SK-N-SH (cell line): ENCODE data around the gene GALNT11. TPM values are rescaled to one million over a fixed set of nuclear protein-coding genes. Genes with fewer than 3 reads are reported as not detected.

Source experiments
- CTCF ChIA-PET: fragments of 300-600, 350-600 bp; formaldehyde crosslinking; extraction: SDS; loops from one replicate; lab custom pipeline; 2021; lab: Yijun Ruan, JAX
- POLR2A ChIA-PET: fragments of 350-600 bp; sonication (Branson Sonifier 250); formaldehyde crosslinking; extraction: SDS; loops from one replicate; lab custom pipeline; 2020; ENCODE audit warnings: antibody characterized with exemption, inconsistent platforms; lab: Yijun Ruan, JAX
- DNase-seq: peaks from one replicate; pipeline ENCODE4 v3.0.0; 2012
- H2AFZ ChIP-seq: fragments of 200-600 bp; sonication (generic); 2 replicates; pipeline ENCODE4 v1.8.1; 2016; ENCODE audit warnings: antibody characterized with exemption, mild to moderate bottlenecking, low read depth
- H3F3A ChIP-seq: fragments of 200-600 bp; sonication (generic); replicated peaks from 2 replicates; pipeline ENCODE3; 2016; ENCODE audit warnings: antibody characterized with exemption, mild to moderate bottlenecking; ENCODE audit not compliant: insufficient read depth
- H3K27ac ChIP-seq, 2 experiments: fragments of 200-500 bp in 1 of 2; fragments of 200-600 bp in 1 of 2; sonication (Bioruptor generic) in 1 of 2; sonication (generic), shearing (Covaris generic) in 1 of 2; 2 replicates each; pipeline versions ENCODE4 v1.5.1 to v1.6.1; 2014 to 2016; ENCODE audit warnings: low read depth in 2 of 2, inconsistent platforms in 1 of 2, low read length in 1 of 2, mild to moderate bottlenecking in 1 of 2, mixed read lengths in 1 of 2
- H3K27me3 ChIP-seq: fragments of 200-600 bp; sonication (generic), shearing (Covaris generic); 2 replicates; pipeline ENCODE4 v1.6.1; 2016; ENCODE audit warnings: mixed run types; ENCODE audit not compliant: insufficient read depth
- H3K36me3 ChIP-seq, 2 experiments: fragments of 200-500 bp in 1 of 2; fragments of 200-600 bp in 1 of 2; sonication (Bioruptor generic) in 1 of 2; sonication (generic) in 1 of 2; replicated peaks in 1 of 2; 2 replicates each; pipeline versions ENCODE3 to v1.5.1; 2014 to 2016; ENCODE audit warnings: low read length in 1 of 2, mild to moderate bottlenecking in 1 of 2; ENCODE audit not compliant: insufficient read depth in 2 of 2, control insufficient read depth in 1 of 2
- H3K4me1 ChIP-seq, 2 experiments: fragments of 200-500 bp in 1 of 2; fragments of 200-600 bp in 1 of 2; sonication (Bioruptor generic) in 1 of 2; sonication (generic), shearing (Covaris generic) in 1 of 2; 2 replicates each; pipeline versions ENCODE4 v1.5.1 to v1.6.1; 2014 to 2016; ENCODE audit warnings: low read depth in 1 of 2, low read length in 1 of 2, mixed run types in 1 of 2; ENCODE audit not compliant: insufficient read depth in 2 of 2, control insufficient read depth in 1 of 2
- H3K4me2 ChIP-seq: fragments of 200-600 bp; sonication (generic), shearing (Covaris generic); 2 replicates; pipeline ENCODE4 v1.6.1; 2017; ENCODE audit warnings: mixed run types
- H3K4me3 ChIP-seq, 2 experiments: fragments of 200-500 bp in 1 of 2; fragments of 200-600 bp in 1 of 2; sonication (Bioruptor generic) in 1 of 2; sonication (generic), shearing (Covaris generic) in 1 of 2; 2 replicates each; pipeline versions ENCODE4 v1.5.1 to v1.8.1; 2014 to 2016; ENCODE audit warnings: low read depth in 2 of 2, inconsistent platforms in 1 of 2, low read length in 1 of 2, mild to moderate bottlenecking in 1 of 2, mixed read lengths in 1 of 2, moderate library complexity in 1 of 2
- H3K79me2 ChIP-seq: fragments of 200-600 bp; sonication (generic); 2 replicates; pipeline ENCODE4 v1.8.1; 2017; ENCODE audit warnings: mild to moderate bottlenecking; ENCODE audit not compliant: insufficient read depth
- H3K9ac ChIP-seq: fragments of 200-600 bp; sonication (generic); 2 replicates; pipeline ENCODE4 v1.6.1; 2017; ENCODE audit warnings: mixed run types
- H3K9me2 ChIP-seq: fragments of 200-600 bp; sonication (generic); 2 replicates; pipeline ENCODE4 v1.6.1; 2017; ENCODE audit warnings: mixed run types
- H3K9me3 ChIP-seq: fragments of 200-600 bp; sonication (generic); 2 replicates; pipeline ENCODE4 v1.6.1; 2017; ENCODE audit warnings: mixed run types, mild to moderate bottlenecking, moderate library complexity
- H4K20me1 ChIP-seq: fragments of 200-600 bp; sonication (generic); 2 replicates; pipeline ENCODE4 v1.6.1; 2017; ENCODE audit warnings: mild to moderate bottlenecking, mixed run types; ENCODE audit not compliant: insufficient read depth
- CHD2 ChIP-seq: fragments of 150-350 bp; IDR thresholded peaks from 2 replicates; pipeline ENCODE4 v1.6.1; 2018; ENCODE audit warnings: low read length; ENCODE audit not compliant: partially characterized antibody
- ELF1 ChIP-seq: IDR thresholded peaks from 2 replicates; pipeline ENCODE4 v1.4.0; 2012
- EP300 ChIP-seq, 2 experiments: IDR thresholded peaks; 2 replicates each; pipeline versions ENCODE4 v1.4.0 to v1.6.1; 2012; ENCODE audit warnings: borderline replicate concordance in 1 of 2, low read depth in 1 of 2, low read length in 1 of 2
- JUND ChIP-seq: IDR thresholded peaks from 2 replicates; pipeline ENCODE4 v1.4.0; 2012
- MEF2A ChIP-seq: IDR thresholded peaks from 2 replicates; pipeline ENCODE4 v1.4.0; 2012; ENCODE audit warnings: low read depth, borderline replicate concordance
- MXI1 ChIP-seq: IDR thresholded peaks from 2 replicates; pipeline ENCODE4 v1.6.1; 2012; ENCODE audit warnings: mild to moderate bottlenecking, low read depth, low read length, improper control_type of control experiment
- RCOR1 ChIP-seq: fragments of 150-350 bp; IDR thresholded peaks from 2 replicates; pipeline ENCODE4 v1.6.1; 2017; ENCODE audit warnings: antibody characterized with exemption, low read length
- REST ChIP-seq: IDR thresholded peaks from 2 replicates; pipeline ENCODE4 v1.6.1; 2012; ENCODE audit warnings: mild to moderate bottlenecking, low read depth, low read length, moderate library complexity
- TCF12 ChIP-seq: IDR thresholded peaks from 2 replicates; pipeline ENCODE4 v1.4.0; 2012
- YY1 ChIP-seq: IDR thresholded peaks from 2 replicates; pipeline ENCODE4 v1.4.0; 2012; ENCODE audit warnings: low read depth, mild to moderate bottlenecking
- WGBS: methylation state at CpG from one replicate; pipeline ENCODE4 v1.1.6; 2017; ENCODE audit warnings: low lambda C conversion rate; 5-methylcytosine and 5-hydroxymethylcytosine counted together
- polyA plus RNA-seq, 3 experiments: library from polyadenylated mRNA; depleted of rRNA; stranded (reverse); fragments of >200 nt; gene quantifications; 2 replicates each; pipeline ENCODE4 v1.2.3, GENCODE V29; 2012
- TF ChIP-seq, protein P1 (sequence below): fragments of 150-350 bp; IDR thresholded peaks from 2 replicates; pipeline ENCODE4 v1.6.1; 2016; ENCODE audit warnings: mild to moderate bottlenecking, low read depth, low read length
- TF ChIP-seq, protein P2 (sequence below): fragments of 200-600 bp; sonication (generic); IDR thresholded peaks from 2 replicates; pipeline ENCODE4 v1.6.1; 2017; ENCODE audit warnings: antibody characterized with exemption, mild to moderate bottlenecking, moderate library complexity

GALNT11 gene
- polyA plus RNA-seq, 1 of the 3 experiments (the other 2 are of a cell fraction) = 70.0 TPM

- H3K4me1 ChIP-seq = peaks cover 0 to 3% of the 10 kb centered on the region in 2 experiments; a peak in 2 of 4 replicates
- no peak overlapping the region for H3K27ac ChIP-seq
- H3K36me3 ChIP-seq = no peaks in the 10 kb centered on the region
- no peaks in the 10 kb centered on the region; the same call in 1 of the 2 replicates for H3K27me3 ChIP-seq
- no peak overlapping the region for H3K4me3 ChIP-seq
- WGBS = 70% methylated on average over 14 of the region's 14 CpGs
- CTCF ChIA-PET = interaction anchor here (1.1 kb wide), 1 partner anchor 211 kb away, joined by 3 read pairs; no protein-coding TSS in a partner anchor
- H4K20me1 ChIP-seq = no peaks in the 10 kb centered on the region
- H3K9me2 ChIP-seq = no peaks in the 10 kb centered on the region
- no peak overlapping the region for H3K9ac ChIP-seq
- H3K79me2 ChIP-seq = no peaks in the 10 kb centered on the region
- no peak overlapping the region for H2AFZ ChIP-seq
- TF ChIP-seq MXI1 (no peak), CHD2 (no peak), REST (no peak), JUND (no peak), MEF2A (no peak), RCOR1 (no peak), ELF1 (no peak)
- TF ChIP-seq, protein P1, sequence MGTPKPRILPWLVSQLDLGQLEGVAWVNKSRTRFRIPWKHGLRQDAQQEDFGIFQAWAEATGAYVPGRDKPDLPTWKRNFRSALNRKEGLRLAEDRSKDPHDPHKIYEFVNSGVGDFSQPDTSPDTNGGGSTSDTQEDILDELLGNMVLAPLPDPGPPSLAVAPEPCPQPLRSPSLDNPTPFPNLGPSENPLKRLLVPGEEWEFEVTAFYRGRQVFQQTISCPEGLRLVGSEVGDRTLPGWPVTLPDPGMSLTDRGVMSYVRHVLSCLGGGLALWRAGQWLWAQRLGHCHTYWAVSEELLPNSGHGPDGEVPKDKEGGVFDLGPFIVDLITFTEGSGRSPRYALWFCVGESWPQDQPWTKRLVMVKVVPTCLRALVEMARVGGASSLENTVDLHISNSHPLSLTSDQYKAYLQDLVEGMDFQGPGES = no peak
- H3F3A ChIP-seq = no peaks in the 10 kb centered on the region
- POLR2A ChIA-PET = no interaction called here
- no peak overlapping the region for H3K4me2 ChIP-seq
- DNase-seq = no peak
- no peaks in the 10 kb centered on the region for H3K9me3 ChIP-seq
Observed at GRCh38 chr7:151993977-151994676, 31.3 kb upstream of the GALNT11 start.

DNA sequence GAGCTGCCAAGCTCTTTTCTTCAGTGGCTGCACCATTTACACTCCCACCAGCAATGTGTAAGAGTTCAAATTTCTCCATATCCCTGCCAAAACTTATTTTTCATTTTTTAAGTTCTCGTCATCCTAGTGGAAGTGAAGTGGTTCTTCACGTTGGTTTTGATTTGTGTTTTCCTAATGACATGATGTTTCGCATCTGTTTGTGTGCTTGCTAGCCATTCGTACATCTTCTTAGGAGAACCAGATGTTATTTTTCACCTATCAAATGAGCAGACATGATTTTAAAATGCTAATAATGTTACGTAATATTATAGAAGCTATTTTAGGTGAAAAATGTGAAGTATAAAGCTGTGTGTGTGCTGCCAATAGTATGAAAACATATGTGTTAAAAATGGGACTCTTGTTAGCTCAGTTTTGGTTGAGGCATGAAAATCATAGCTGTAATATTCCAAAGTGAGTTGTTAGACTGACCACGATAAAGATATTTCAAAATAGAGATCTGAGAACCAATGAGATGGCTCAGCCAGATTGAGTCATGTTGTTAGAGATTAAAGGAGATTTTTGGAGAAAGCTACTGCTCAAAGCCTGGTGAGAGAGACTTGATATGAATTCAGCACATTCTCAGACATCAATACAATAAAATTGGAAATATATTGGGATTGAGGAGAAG is 25.9 kb upstream of the GALNT11 start:
- no peak overlapping the region for H3K4me2 ChIP-seq
- no peak overlapping the region for H3K9ac ChIP-seq
- no peaks in the 10 kb centered on the region for H3F3A ChIP-seq
- H4K20me1 ChIP-seq = no peaks in the 10 kb centered on the region
- CTCF ChIA-PET = interaction anchor here (0.7 to 1.0 kb wide), 2 partner anchors 147 to 589 kb away, joined by 3 read pairs; partner anchors contain the start of gene WDR86
- H3K27ac ChIP-seq = no peak overlapping the region
- no peaks in the 10 kb centered on the region; the same call in 1 of the 2 replicates for H3K27me3 ChIP-seq
- no peak overlapping the region for H2AFZ ChIP-seq
- H3K79me2 ChIP-seq = no peaks in the 10 kb centered on the region
- no peaks in the 10 kb centered on the region for H3K4me1 ChIP-seq
- no peaks in the 10 kb centered on the region for H3K36me3 ChIP-seq
- 64% methylated on average over 6 of the region's 6 CpGs for WGBS
- DNase-seq = no peak
- no peak for TF ChIP-seq EP300 (IDR thresholded peaks at IDR 0.05; ENCODE audit: borderline replicate concordance in 1 of 2, low read depth in 1 of 2, low read length in 1 of 2)
- TF ChIP-seq ELF1 = no peak
- TF ChIP-seq YY1 = no peak
- TF ChIP-seq, protein P1 = no peak
- TF ChIP-seq, protein P2, sequence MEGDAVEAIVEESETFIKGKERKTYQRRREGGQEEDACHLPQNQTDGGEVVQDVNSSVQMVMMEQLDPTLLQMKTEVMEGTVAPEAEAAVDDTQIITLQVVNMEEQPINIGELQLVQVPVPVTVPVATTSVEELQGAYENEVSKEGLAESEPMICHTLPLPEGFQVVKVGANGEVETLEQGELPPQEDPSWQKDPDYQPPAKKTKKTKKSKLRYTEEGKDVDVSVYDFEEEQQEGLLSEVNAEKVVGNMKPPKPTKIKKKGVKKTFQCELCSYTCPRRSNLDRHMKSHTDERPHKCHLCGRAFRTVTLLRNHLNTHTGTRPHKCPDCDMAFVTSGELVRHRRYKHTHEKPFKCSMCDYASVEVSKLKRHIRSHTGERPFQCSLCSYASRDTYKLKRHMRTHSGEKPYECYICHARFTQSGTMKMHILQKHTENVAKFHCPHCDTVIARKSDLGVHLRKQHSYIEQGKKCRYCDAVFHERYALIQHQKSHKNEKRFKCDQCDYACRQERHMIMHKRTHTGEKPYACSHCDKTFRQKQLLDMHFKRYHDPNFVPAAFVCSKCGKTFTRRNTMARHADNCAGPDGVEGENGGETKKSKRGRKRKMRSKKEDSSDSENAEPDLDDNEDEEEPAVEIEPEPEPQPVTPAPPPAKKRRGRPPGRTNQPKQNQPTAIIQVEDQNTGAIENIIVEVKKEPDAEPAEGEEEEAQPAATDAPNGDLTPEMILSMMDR = no peak
- TF ChIP-seq TCF12 = no peak
- TF ChIP-seq, all 33 proteins: peak for 0
- Histone ChIP-seq H3K9me2 (no peaks in the 10 kb centered on the region; the same call in 1 of the 2 replicates), H3K9me3 (no peaks in the 10 kb centered on the region), H3K4me3 (no peak overlapping the region)
- POLR2A ChIA-PET = no interaction called here
